Tibial nerve (tissue), 4 donors: ENCODE results near the gene MPP2. TPM values are rescaled to one million over a fixed set of nuclear protein-coding genes. Genes with fewer than 3 reads are reported as not detected.

Source experiments
- DNase-seq, 2 donors: peaks; one replicate each; pipeline ENCODE4 v3.0.0-alpha.2; 2019; ENCODE audit warnings: low spot score in 2 of 2
- H3K27ac ChIP-seq, 4 donors: fragments of 200-600 bp; sonication (generic) in 3 of 4; one replicate each; pipeline ENCODE4 v1.5.1; 2017 to 2019; ENCODE audit warnings: mild to moderate bottlenecking in 1 of 4
- H3K27me3 ChIP-seq, 2 donors: fragments of 200-600 bp; sonication (generic) in 1 of 2; one replicate each; pipeline versions ENCODE4 v1.5.1 to v1.6.0; 2017 to 2019
- H3K36me3 ChIP-seq, 3 donors: fragments of 200-600 bp; sonication (generic); one replicate each; pipeline ENCODE4 v1.5.1; 2018 to 2019
- H3K4me1 ChIP-seq, 4 donors: fragments of 200-600 bp; sonication (generic) in 3 of 4; one replicate each; pipeline ENCODE4 v1.5.1; 2017 to 2019
- H3K4me3 ChIP-seq, 4 donors: fragments of 200-600 bp; sonication (generic) in 3 of 4; one replicate each; pipeline ENCODE4 v1.5.1; 2017 to 2019; ENCODE audit warnings: mild to moderate bottlenecking in 1 of 4, moderate library complexity in 1 of 4
- H3K9me3 ChIP-seq, 4 donors: fragments of 200-600 bp; sonication (generic) in 3 of 4; one replicate each; pipeline ENCODE4 v1.5.1; 2017 to 2019
- CTCF ChIP-seq, 5 experiments: fragments of 200-600 bp in 3 of 5; fragments of 450-650 bp in 2 of 5; sonication (generic) in 3 of 5; IDR thresholded peaks; one replicate each; pipeline ENCODE4 v1.5.1; 2016 to 2019; ENCODE audit warnings: antibody characterized with exemption in 5 of 5, mild to moderate bottlenecking in 3 of 5, moderate library complexity in 2 of 5
- EP300 ChIP-seq, 2 donors: sonication (generic); formaldehyde crosslinking; IDR thresholded peaks; one replicate each; pipeline ENCODE4 v1.6.1; 2017; ENCODE audit warnings: antibody characterized with exemption in 2 of 2, mild to moderate bottlenecking in 1 of 2
- POLR2A ChIP-seq, 2 donors: fragments of 450-650 bp; IDR thresholded peaks; one replicate each; pipeline ENCODE4 v1.6.1; 2017; ENCODE audit warnings: antibody characterized with exemption in 2 of 2, mild to moderate bottlenecking in 2 of 2, moderate library complexity in 2 of 2
- WGBS, 2 donors: methylation state at CpG; one replicate each; pipeline ENCODE4 v1.1.5; 2018; 5-methylcytosine and 5-hydroxymethylcytosine counted together
- total RNA-seq, 4 donors: library from RNA; depleted of rRNA; stranded (reverse); fragments of >200 nt; gene quantifications; one replicate each; pipeline ENCODE4 v1.1.0, GENCODE V29; 2016

The MPP2 gene
- total RNA-seq, 4 donors from 2014 or later = 4.2 to 22.9 (median 9.3) TPM

- TF ChIP-seq EP300 (IDR thresholded peaks at IDR 0.05) (no peak), POLR2A (IDR thresholded peaks at IDR 0.05) (no peak), CTCF (IDR thresholded peaks at IDR 0.05) (no peak)
- DNase-seq = no peak
- Histone ChIP-seq H3K27ac (no peak overlapping the region), H3K4me3 (peak overlapping the region in 1 of 4 donors; percentile 4), H3K27me3 (peaks cover 0 to 80% of the 10 kb centered on the region in 2 donors), H3K4me1 (peaks cover 0 to 18% (median 0%) of the 10 kb centered on the region in 4 donors), H3K9me3 (no peaks in the 10 kb centered on the region), H3K36me3 (no peaks in the 10 kb centered on the region)
- 8 to 10% methylated on average over 19 of the region's 19 CpGs for WGBS, 2 donors
Observed at GRCh38 chr17:43952351-43952723, 45.0 kb upstream of the MPP2 start.

GRCh38 chr17:43951750-43952149 lies 44.4 kb upstream of the MPP2 start:
- Histone ChIP-seq H3K27me3 (peaks cover 0 to 77% of the 10 kb centered on the region in 2 donors), H3K36me3 (no peaks in the 10 kb centered on the region), H3K27ac (no peak overlapping the region), H3K9me3 (no peaks in the 10 kb centered on the region), H3K4me3 (no peak overlapping the region), H3K4me1 (peaks cover 0 to 18% (median 0%) of the 10 kb centered on the region in 4 donors)
- DNase-seq = no peak
- 59 to 64% methylated on average over 4 of the region's 4 CpGs for WGBS, 2 donors
- TF ChIP-seq CTCF (IDR thresholded peaks at IDR 0.05) = no peak

- no peak overlapping the region for H3K27ac ChIP-seq
- H3K27me3 ChIP-seq = peaks cover 0 to 74% of the 10 kb centered on the region in 2 donors
- H3K9me3 ChIP-seq = no peaks in the 10 kb centered on the region
- no peak for DNase-seq
- TF ChIP-seq POLR2A (IDR thresholded peaks at IDR 0.05) = no peak
- no peak for TF ChIP-seq EP300 (IDR thresholded peaks at IDR 0.05)
- TF ChIP-seq CTCF (IDR thresholded peaks at IDR 0.05) = no peak
- H3K36me3 ChIP-seq = no peaks in the 10 kb centered on the region
- 83 to 86% methylated on average over 2 of the region's 2 CpGs for WGBS, 2 donors
- no peak overlapping the region for H3K4me3 ChIP-seq
- H3K4me1 ChIP-seq = peaks cover 0 to 18% (median 0%) of the 10 kb centered on the region in 4 donors
Observed at GRCh38 chr17:43950554-43950953, 43.2 kb upstream of the MPP2 start.

- Histone ChIP-seq H3K4me3 (no peak overlapping the region), H3K4me1 (peaks cover 0 to 18% (median 0%) of the 10 kb centered on the region in 4 donors), H3K9me3 (no peaks in the 10 kb centered on the region), H3K27me3 (peaks cover 0 to 68% of the 10 kb centered on the region in 2 donors), H3K36me3 (no peaks in the 10 kb centered on the region), H3K27ac (no peak overlapping the region)
- TF ChIP-seq EP300 (IDR thresholded peaks at IDR 0.05) (no peak), POLR2A (IDR thresholded peaks at IDR 0.05) (no peak), CTCF (IDR thresholded peaks at IDR 0.05) (no peak)
- DNase-seq = no peak
- 56 to 61% methylated on average over 4 of the region's 4 CpGs for WGBS, 2 donors
Observed at GRCh38 chr17:43949781-43950180, 42.4 kb upstream of the MPP2 start.

- Histone ChIP-seq H3K9me3 (no peaks in the 10 kb centered on the region), H3K27ac (no peak overlapping the region)
- WGBS, 2 donors = 60 to 68% methylated on average over 4 of the region's 4 CpGs
Observed at GRCh38 chr17:43946781-43947180, 39.4 kb upstream of the MPP2 start.

More at GRCh38 chr17:43946781-43947180, 39.4 kb upstream of the MPP2 start:
- peaks cover 0 to under 1% (median 0%) of the 10 kb centered on the region in 4 donors for H3K4me1 ChIP-seq
- peaks cover 0 to 38% of the 10 kb centered on the region in 2 donors for H3K27me3 ChIP-seq
- TF ChIP-seq CTCF (IDR thresholded peaks at IDR 0.05) (no peak), EP300 (IDR thresholded peaks at IDR 0.05) (no peak), POLR2A (IDR thresholded peaks at IDR 0.05) (no peak)
- H3K4me3 ChIP-seq = no peak overlapping the region
- DNase-seq = no peak
- no peaks in the 10 kb centered on the region for H3K36me3 ChIP-seq
